Ovary (tissue), 3 donors: Measurements from ENCODE around the gene NODAL.
"Not testable (repeated sequence)": the region's sequence is repeated elsewhere in the genome, so short reads cannot be mapped to it uniquely, and the experiment has no call there.

Source experiments
- CTCF ChIP-seq, 3 donors: fragments of 450-650 bp in 2 of 3; fragments of 200-600 bp in 1 of 3; IDR thresholded peaks; one replicate each; pipeline versions ENCODE4 v1.5.1 to v1.8.0; 2016 to 2022; ENCODE audit warnings: antibody characterized with exemption in 3 of 3, mild to moderate bottlenecking in 1 of 3
- EP300 ChIP-seq: sonication (generic); formaldehyde crosslinking; IDR thresholded peaks from one replicate; pipeline ENCODE4 v1.6.1; 2017; ENCODE audit warnings: antibody characterized with exemption
- donor health status: DM: no; HTN: no; CAD: no.

- not testable (repeated sequence) for TF ChIP-seq CTCF (IDR thresholded peaks at IDR 0.05); EP300
Measured at GRCh38 chr10:70483872-70484271, 42.4 kb upstream of the NODAL start.
